ENCODE data around the gene PRG3. TPM values are rescaled to one million over a fixed set of nuclear protein-coding genes. Genes with fewer than 3 reads are reported as not detected.

PRG3 gene
- total RNA-seq, 6 experiments from 2014 or later, result not detected

- Histone ChIP-seq H3K9me3 (no peaks in the 10 kb centered on the region), H3K27me3 (no peaks in the 10 kb centered on the region), H3K4me1 (peaks cover 0 to 12% (median 2%) of the 10 kb centered on the region in 4 donors), H3K4me3 (no peak overlapping the region), H3K27ac (no peak overlapping the region), H3K36me3 (no peaks in the 10 kb centered on the region)
- WGBS (ENCODE audit: insufficient coverage, low coverage, low lambda C conversion rate, missing lambda C conversion rate), result 54% methylated on average over 2 of the region's 2 CpGs
- intact Hi-C loops (cut with DNase I), result no loop called here
- no peak for TF ChIP-seq POLR2A (IDR thresholded peaks at IDR 0.05)
- TF ChIP-seq, protein P1, sequence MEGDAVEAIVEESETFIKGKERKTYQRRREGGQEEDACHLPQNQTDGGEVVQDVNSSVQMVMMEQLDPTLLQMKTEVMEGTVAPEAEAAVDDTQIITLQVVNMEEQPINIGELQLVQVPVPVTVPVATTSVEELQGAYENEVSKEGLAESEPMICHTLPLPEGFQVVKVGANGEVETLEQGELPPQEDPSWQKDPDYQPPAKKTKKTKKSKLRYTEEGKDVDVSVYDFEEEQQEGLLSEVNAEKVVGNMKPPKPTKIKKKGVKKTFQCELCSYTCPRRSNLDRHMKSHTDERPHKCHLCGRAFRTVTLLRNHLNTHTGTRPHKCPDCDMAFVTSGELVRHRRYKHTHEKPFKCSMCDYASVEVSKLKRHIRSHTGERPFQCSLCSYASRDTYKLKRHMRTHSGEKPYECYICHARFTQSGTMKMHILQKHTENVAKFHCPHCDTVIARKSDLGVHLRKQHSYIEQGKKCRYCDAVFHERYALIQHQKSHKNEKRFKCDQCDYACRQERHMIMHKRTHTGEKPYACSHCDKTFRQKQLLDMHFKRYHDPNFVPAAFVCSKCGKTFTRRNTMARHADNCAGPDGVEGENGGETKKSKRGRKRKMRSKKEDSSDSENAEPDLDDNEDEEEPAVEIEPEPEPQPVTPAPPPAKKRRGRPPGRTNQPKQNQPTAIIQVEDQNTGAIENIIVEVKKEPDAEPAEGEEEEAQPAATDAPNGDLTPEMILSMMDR (IDR thresholded peaks at IDR 0.05), result no peak
- ATAC-seq, result peak in 1 of 4 donors; percentile 53
- DNase-seq, result no peak
Observed at GRCh38 chr11:57396744-57397143, 15.8 kb upstream of the PRG3 start.

DNA sequence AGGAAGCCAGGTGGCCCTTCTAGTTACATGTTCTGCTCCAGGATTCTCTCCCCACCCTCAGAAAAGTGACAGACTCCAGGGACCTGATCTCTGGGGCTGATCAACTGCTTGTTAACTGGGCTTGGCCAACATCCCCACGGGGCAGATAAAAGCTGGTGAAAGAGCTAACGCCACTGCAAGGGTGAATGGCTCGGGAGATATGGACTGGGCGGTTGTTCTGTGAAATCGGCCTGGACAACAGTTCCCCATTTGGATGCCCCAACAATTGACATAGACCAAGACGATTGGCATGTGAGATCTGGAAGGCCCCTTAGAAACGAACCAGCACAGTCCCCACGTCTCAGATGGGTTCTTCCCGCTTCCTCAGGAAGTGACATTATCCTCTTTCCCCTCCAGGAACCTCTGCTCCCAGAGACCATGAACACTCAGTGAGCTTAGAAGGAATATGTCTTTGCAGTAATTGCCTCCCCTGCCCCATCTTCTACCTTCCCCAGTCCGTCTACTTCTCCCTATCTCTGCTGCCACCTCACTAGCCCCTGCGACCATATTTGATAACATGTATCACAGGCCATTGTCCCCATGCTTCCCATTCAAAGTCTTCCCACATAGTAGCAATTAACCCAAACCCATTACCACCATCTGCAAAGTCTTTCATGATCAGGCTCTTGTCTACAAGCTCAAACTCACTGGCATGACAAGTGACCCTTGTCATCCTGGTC is 15.1 kb upstream of the PRG3 start:
- Histone ChIP-seq H3K4me1 (peaks cover 0 to 12% (median 2%) of the 10 kb centered on the region in 4 donors), H3K27me3 (no peaks in the 10 kb centered on the region), H3K36me3 (no peaks in the 10 kb centered on the region), H3K4me3 (no peak overlapping the region), H3K27ac (no peak overlapping the region), H3K9me3 (no peaks in the 10 kb centered on the region)
- TF ChIP-seq, protein P1 (IDR thresholded peaks at IDR 0.05), result no peak
- TF ChIP-seq POLR2A (IDR thresholded peaks at IDR 0.05), result no peak
- ATAC-seq, result no peak
- 87% methylated on average over 8 of the region's 11 CpGs for WGBS (ENCODE audit: insufficient coverage, low coverage, low lambda C conversion rate, missing lambda C conversion rate)
- DNase-seq, result no peak
- intact Hi-C loops (cut with DNase I), result no loop called here

- 82% methylated on average over 2 of the region's 4 CpGs for WGBS (ENCODE audit: insufficient coverage, low coverage, low lambda C conversion rate, missing lambda C conversion rate)
- peaks cover 0 to 8% (median 0%) of the 10 kb centered on the region in 4 donors for H3K4me1 ChIP-seq
- H3K4me3 ChIP-seq, result no peak overlapping the region
- H3K27me3 ChIP-seq, result no peaks in the 10 kb centered on the region
- H3K36me3 ChIP-seq, result no peaks in the 10 kb centered on the region
- intact Hi-C loops (cut with DNase I), result no loop called here
- no peak for ATAC-seq
- no peak overlapping the region for H3K27ac ChIP-seq
- no peak for DNase-seq
- TF ChIP-seq, protein P1 (IDR thresholded peaks at IDR 0.05), result no peak
- TF ChIP-seq POLR2A (IDR thresholded peaks at IDR 0.05), result no peak
- no peaks in the 10 kb centered on the region for H3K9me3 ChIP-seq
Observed at GRCh38 chr11:57394203-57394965, 13.4 kb upstream of the PRG3 start.

- WGBS (ENCODE audit: insufficient coverage, low coverage, low lambda C conversion rate, missing lambda C conversion rate), result 83% methylated on average over 4 of the region's 4 CpGs
- intact Hi-C loops (cut with DNase I), result no loop called here
- Histone ChIP-seq H3K27me3 (no peaks in the 10 kb centered on the region), H3K4me3 (no peak overlapping the region), H3K9me3 (no peaks in the 10 kb centered on the region), H3K4me1 (peaks cover 0 to 8% (median 0%) of the 10 kb centered on the region in 4 donors), H3K27ac (no peak overlapping the region), H3K36me3 (no peaks in the 10 kb centered on the region)
- TF ChIP-seq POLR2A (IDR thresholded peaks at IDR 0.05), result no peak
- TF ChIP-seq, protein P1 (IDR thresholded peaks at IDR 0.05), result no peak
- DNase-seq (no peak), ATAC-seq (no peak)
Observed at GRCh38 chr11:57392763-57393105, 11.8 kb upstream of the PRG3 start.

All from right lobe of liver (tissue), 6 donors.